K562 (cell line): ENCODE data around the gene ABR. TPM values are rescaled to one million over a fixed set of nuclear protein-coding genes. Genes with fewer than 3 reads are reported as not detected.

ENCODE experiments used
- CHD2 ChIP-seq: IDR thresholded peaks from 2 replicates; pipeline ENCODE4 v1.6.1; 2011; ENCODE audit warnings: low read depth, low read length
- FOS ChIP-seq: IDR thresholded peaks from 3 replicates; pipeline ENCODE4 v1.6.1; 2011; ENCODE audit not compliant: insufficient read length; ENCODE audit errors: extremely low read depth
- RBM17 ChIP-seq: fragments of 200-400 bp; formaldehyde crosslinking; IDR thresholded peaks from 2 replicates; pipeline ENCODE4 v1.6.1; 2017; ENCODE audit warnings: low read depth, mild to moderate bottlenecking, low read length, borderline replicate concordance
- ZNF165 ChIP-seq: fragments of 250-450 bp; sonication (Bioruptor Pico); IDR thresholded peaks from 2 replicates; pipeline ENCODE4 v1.4.0; 2020; ENCODE audit warnings: borderline replicate concordance
- ZNF354B ChIP-seq: fragments of 250-450 bp; sonication (Bioruptor Pico); IDR thresholded peaks from 2 replicates; pipeline ENCODE4 v1.4.0; 2020
- ZNF583 ChIP-seq: fragments of 250-450 bp; sonication (Bioruptor Pico); IDR thresholded peaks from 2 replicates; pipeline ENCODE4 v1.4.0; 2020
- polyA plus RNA-seq, 8 experiments: library from polyadenylated mRNA; depleted of rRNA in 4 of 8; stranded (reverse) in 5 of 8; unstranded in 3 of 8; fragments of >200 nt; fragmentation: Nextera tagmentation in 2 of 8; fragmentation: Illumina TruSeq in 1 of 8; extraction: Ambion mirVana in 2 of 8; extraction: Trizol in 1 of 8; gene quantifications; 2 replicates each; pipeline versions ENCODE4 v1.2.1 to v1.2.3, GENCODE V29; 2011 to 2014; ENCODE audit warnings: inconsistent platforms in 1 of 8, missing spikeins in 1 of 8
- total RNA-seq, 7 experiments: library from RNA; depleted of rRNA in 6 of 7; stranded (reverse); fragments of >200 nt in 6 of 7; fragmentation: Illumina TruSeq in 2 of 7; extraction: Trizol in 2 of 7; gene quantifications; 2 replicates each; pipeline versions ENCODE4 v1.2.1 to v1.2.3, GENCODE V29; 2011 to 2021; ENCODE audit warnings: low replicate concordance in 1 of 7
- TF ChIP-seq, protein P1 (sequence below): IDR thresholded peaks from 3 replicates; pipeline ENCODE4 v1.6.1; 2011; ENCODE audit warnings: borderline replicate concordance, mild to moderate bottlenecking; ENCODE audit not compliant: insufficient read length, insufficient read depth
- TF ChIP-seq, protein P2 (sequence below), 2 experiments: fragments of 200-800 bp in 1 of 2; sonication (Bioruptor generic) in 1 of 2; sonication (generic) in 1 of 2; formaldehyde crosslinking in 1 of 2; IDR thresholded peaks in 1 of 2; conservative IDR thresholded peaks in 1 of 2; 2 replicates each; pipeline versions ENCODE4 v1.5.0 to v1.6.1; 2016 to 2020; ENCODE audit warnings: missing compliant biosample characterization in 1 of 2, missing genetic modification characterization in 1 of 2, missing genetic modification reagents in 1 of 2

Gene ABR
- total and polyA plus RNA-seq, 9 of the 15 experiments (the other 6 are each of a cell fraction or from before 2014, with no cell fraction given): 0.07 to 1.6 (median 0.37) TPM; not detected in 1

DNA sequence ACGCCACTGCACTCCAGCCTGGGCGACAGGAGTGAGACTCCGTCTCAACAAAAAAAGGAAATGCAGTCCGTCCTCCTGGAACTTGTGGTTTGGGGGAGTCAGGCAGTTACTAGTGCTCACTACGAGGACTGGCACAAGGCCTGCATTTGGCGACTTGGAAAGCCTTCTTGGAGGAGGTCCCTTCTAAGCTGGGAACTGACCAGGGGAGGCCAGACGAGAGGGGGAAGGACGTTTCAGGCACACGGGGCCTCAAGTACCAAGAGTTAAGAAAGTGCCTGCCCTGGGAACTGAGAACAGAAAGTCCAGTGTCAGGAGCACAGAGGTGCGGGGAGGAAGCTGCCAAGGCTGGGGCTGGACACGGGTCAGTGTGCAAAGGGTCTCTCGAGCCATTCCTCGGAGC, 89.9 kb downstream of the ABR start (continued):
- TF ChIP-seq ZNF354B (no peak), RBM17 (no peak), ZNF165 (CRISPR knock-in tag) (no peak), CHD2 (no peak), FOS (no peak), ZNF583 (CRISPR knock-in tag) (no peak)
- TF ChIP-seq, protein P1, sequence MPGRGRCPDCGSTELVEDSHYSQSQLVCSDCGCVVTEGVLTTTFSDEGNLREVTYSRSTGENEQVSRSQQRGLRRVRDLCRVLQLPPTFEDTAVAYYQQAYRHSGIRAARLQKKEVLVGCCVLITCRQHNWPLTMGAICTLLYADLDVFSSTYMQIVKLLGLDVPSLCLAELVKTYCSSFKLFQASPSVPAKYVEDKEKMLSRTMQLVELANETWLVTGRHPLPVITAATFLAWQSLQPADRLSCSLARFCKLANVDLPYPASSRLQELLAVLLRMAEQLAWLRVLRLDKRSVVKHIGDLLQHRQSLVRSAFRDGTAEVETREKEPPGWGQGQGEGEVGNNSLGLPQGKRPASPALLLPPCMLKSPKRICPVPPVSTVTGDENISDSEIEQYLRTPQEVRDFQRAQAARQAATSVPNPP: no peak
- TF ChIP-seq, protein P2, sequence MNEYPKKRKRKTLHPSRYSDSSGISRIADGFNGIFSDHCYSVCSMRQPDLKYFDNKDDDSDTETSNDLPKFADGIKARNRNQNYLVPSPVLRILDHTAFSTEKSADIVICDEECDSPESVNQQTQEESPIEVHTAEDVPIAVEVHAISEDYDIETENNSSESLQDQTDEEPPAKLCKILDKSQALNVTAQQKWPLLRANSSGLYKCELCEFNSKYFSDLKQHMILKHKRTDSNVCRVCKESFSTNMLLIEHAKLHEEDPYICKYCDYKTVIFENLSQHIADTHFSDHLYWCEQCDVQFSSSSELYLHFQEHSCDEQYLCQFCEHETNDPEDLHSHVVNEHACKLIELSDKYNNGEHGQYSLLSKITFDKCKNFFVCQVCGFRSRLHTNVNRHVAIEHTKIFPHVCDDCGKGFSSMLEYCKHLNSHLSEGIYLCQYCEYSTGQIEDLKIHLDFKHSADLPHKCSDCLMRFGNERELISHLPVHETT (CRISPR knock-in tag; conservative IDR thresholded peaks at IDR 0.05 in 1 of 2, IDR thresholded peaks at IDR 0.05 in 1 of 2): no peak
